ENCODE measurements around the gene DFFB. TPM values are rescaled to one million over a fixed set of nuclear protein-coding genes. Genes with fewer than 3 reads are reported as not detected.
A peak's percentile ranks its signal among the peaks of the same experiment; 100 is the strongest.

The DFFB gene
- total and polyA plus RNA-seq, 9 of the 15 experiments (the other 6 are each of a cell fraction or from before 2014, with no cell fraction given): 2.3 to 15.8 (median 11.5) TPM

DNA sequence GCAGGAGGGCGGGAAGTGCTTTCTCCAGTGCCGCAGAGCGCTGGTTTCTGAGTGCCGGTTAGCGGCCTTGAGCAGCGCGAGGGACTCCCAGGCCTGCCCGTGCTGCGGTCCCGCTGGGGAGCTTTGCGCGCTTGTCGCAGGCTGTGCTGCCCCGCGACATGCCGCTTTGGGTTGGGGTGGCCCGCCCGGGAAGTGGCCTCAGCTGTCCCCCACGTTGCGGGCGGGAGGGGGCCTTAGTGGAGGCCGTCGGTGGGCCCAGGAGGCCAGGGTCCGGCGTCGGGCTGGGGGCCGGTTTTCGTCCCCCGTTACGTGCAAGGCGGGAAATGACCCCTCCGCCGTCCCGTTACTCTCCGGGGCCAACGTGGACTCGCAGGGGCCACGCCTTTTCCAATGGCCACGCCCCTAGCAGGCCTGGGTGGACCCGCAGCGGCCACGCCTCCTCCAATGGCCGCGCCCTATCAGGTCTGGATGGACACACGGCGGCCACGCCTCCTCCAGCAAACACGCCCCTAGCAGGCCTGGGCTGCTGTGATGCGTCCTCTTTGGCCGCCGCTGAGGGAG lies 43.8 kb downstream of the DFFB start (continued):
- TF ChIP-seq, protein P1, sequence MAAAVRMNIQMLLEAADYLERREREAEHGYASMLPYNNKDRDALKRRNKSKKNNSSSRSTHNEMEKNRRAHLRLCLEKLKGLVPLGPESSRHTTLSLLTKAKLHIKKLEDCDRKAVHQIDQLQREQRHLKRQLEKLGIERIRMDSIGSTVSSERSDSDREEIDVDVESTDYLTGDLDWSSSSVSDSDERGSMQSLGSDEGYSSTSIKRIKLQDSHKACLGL (CRISPR knock-in tag; IDR thresholded peaks at IDR 0.05; ENCODE audit: borderline replicate concordance, poor library complexity, severe bottlenecking): peak; percentile 52
- TF ChIP-seq CTBP1 (IDR thresholded peaks at IDR 0.05; ENCODE audit: borderline replicate concordance) (peak; percentile 32; the same call in 1 of the 2 replicates), LCOR (CRISPR knock-in tag; IDR thresholded peaks at IDR 0.05) (peak; percentile 9; the same call in 1 of the 2 replicates), POLR2A (conservative IDR thresholded peaks at IDR 0.05) (peak; percentile 79), SOX6 (IDR thresholded peaks at IDR 0.05) (no peak), HNRNPLL (IDR thresholded peaks at IDR 0.05; ENCODE audit: low read depth, low read length, poor library complexity, severe bottlenecking) (peak; percentile 84), CREB1 (IDR thresholded peaks at IDR 0.05) (no peak), CREB1 (CRISPR knock-in tag; IDR thresholded peaks at IDR 0.05) (peak; percentile 47), TBP (optimal IDR thresholded peaks at IDR 0.05; ENCODE audit: low read depth, low read length) (peak; percentile 35), CCAR2 (IDR thresholded peaks at IDR 0.05; ENCODE audit: low read depth, low read length) (no peak), L3MBTL2 (IDR thresholded peaks at IDR 0.05) (peak; percentile 77), ZNF76 (CRISPR knock-in tag; IDR thresholded peaks at IDR 0.05; ENCODE audit: borderline replicate concordance) (no peak), RBM15 (IDR thresholded peaks at IDR 0.05; ENCODE audit: insufficient read depth, low read length) (no peak), HDAC1 (IDR thresholded peaks at IDR 0.05) (peak in 1 of 2 experiments; percentile 95; a peak in 2 of 4 replicates), KLF1 (tag; IDR thresholded peaks at IDR 0.05) (peak; percentile 68; the same call in 1 of the 2 replicates), RBM39 (optimal IDR thresholded peaks at IDR 0.05; ENCODE audit: low read depth, low read length) (no peak), BACH1 (tag; IDR thresholded peaks at IDR 0.05) (no peak)
- TF ChIP-seq, protein P2, sequence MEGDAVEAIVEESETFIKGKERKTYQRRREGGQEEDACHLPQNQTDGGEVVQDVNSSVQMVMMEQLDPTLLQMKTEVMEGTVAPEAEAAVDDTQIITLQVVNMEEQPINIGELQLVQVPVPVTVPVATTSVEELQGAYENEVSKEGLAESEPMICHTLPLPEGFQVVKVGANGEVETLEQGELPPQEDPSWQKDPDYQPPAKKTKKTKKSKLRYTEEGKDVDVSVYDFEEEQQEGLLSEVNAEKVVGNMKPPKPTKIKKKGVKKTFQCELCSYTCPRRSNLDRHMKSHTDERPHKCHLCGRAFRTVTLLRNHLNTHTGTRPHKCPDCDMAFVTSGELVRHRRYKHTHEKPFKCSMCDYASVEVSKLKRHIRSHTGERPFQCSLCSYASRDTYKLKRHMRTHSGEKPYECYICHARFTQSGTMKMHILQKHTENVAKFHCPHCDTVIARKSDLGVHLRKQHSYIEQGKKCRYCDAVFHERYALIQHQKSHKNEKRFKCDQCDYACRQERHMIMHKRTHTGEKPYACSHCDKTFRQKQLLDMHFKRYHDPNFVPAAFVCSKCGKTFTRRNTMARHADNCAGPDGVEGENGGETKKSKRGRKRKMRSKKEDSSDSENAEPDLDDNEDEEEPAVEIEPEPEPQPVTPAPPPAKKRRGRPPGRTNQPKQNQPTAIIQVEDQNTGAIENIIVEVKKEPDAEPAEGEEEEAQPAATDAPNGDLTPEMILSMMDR (IDR thresholded peaks at IDR 0.05 in 2 of 3, conservative IDR thresholded peaks at IDR 0.05 in 1 of 3; ENCODE audit: insufficient read depth in 2 of 3, low read depth in 1 of 3, low read length in 3 of 3): 0 out of 6 replicates have a peak, but pooled peaks of 2 of the 3 experiments have one; percentile 0 to 2
- TF ChIP-seq, protein P3, sequence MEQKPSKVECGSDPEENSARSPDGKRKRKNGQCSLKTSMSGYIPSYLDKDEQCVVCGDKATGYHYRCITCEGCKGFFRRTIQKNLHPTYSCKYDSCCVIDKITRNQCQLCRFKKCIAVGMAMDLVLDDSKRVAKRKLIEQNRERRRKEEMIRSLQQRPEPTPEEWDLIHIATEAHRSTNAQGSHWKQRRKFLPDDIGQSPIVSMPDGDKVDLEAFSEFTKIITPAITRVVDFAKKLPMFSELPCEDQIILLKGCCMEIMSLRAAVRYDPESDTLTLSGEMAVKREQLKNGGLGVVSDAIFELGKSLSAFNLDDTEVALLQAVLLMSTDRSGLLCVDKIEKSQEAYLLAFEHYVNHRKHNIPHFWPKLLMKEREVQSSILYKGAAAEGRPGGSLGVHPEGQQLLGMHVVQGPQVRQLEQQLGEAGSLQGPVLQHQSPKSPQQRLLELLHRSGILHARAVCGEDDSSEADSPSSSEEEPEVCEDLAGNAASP (IDR thresholded peaks at IDR 0.05): no peak
- TF ChIP-seq, protein P4, sequence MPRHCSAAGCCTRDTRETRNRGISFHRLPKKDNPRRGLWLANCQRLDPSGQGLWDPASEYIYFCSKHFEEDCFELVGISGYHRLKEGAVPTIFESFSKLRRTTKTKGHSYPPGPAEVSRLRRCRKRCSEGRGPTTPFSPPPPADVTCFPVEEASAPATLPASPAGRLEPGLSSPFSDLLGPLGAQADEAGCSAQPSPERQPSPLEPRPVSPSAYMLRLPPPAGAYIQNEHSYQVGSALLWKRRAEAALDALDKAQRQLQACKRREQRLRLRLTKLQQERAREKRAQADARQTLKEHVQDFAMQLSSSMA (CRISPR knock-in tag; IDR thresholded peaks at IDR 0.05): no peak
- TF ChIP-seq, protein P5, sequence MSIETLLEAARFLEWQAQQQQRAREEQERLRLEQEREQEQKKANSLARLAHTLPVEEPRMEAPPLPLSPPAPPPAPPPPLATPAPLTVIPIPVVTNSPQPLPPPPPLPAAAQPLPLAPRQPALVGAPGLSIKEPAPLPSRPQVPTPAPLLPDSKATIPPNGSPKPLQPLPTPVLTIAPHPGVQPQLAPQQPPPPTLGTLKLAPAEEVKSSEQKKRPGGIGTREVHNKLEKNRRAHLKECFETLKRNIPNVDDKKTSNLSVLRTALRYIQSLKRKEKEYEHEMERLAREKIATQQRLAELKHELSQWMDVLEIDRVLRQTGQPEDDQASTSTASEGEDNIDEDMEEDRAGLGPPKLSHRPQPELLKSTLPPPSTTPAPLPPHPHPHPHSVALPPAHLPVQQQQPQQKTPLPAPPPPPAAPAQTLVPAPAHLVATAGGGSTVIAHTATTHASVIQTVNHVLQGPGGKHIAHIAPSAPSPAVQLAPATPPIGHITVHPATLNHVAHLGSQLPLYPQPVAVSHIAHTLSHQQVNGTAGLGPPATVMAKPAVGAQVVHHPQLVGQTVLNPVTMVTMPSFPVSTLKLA (conservative IDR thresholded peaks at IDR 0.05): peak; percentile 88 to 95
- TF ChIP-seq, protein P6, sequence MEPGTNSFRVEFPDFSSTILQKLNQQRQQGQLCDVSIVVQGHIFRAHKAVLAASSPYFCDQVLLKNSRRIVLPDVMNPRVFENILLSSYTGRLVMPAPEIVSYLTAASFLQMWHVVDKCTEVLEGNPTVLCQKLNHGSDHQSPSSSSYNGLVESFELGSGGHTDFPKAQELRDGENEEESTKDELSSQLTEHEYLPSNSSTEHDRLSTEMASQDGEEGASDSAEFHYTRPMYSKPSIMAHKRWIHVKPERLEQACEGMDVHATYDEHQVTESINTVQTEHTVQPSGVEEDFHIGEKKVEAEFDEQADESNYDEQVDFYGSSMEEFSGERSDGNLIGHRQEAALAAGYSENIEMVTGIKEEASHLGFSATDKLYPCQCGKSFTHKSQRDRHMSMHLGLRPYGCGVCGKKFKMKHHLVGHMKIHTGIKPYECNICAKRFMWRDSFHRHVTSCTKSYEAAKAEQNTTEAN (CRISPR knock-in tag; IDR thresholded peaks at IDR 0.05): no peak

Measured in K562 (cell line).